GM20000 (cell line): ENCODE results near the gene ZG16.

Experiments used
- DNase-seq: peaks from one replicate; pipeline ENCODE4 v3.0.0; 2012; ENCODE audit warnings: low spot score
- TF ChIP-seq, protein P1 (sequence below): IDR thresholded peaks from 2 replicates; pipeline ENCODE4 v1.5.1; 2012; ENCODE audit warnings: mild to moderate bottlenecking, control low read depth; ENCODE audit errors: extremely low read depth, missing control alignments

The ZG16 gene

DNA sequence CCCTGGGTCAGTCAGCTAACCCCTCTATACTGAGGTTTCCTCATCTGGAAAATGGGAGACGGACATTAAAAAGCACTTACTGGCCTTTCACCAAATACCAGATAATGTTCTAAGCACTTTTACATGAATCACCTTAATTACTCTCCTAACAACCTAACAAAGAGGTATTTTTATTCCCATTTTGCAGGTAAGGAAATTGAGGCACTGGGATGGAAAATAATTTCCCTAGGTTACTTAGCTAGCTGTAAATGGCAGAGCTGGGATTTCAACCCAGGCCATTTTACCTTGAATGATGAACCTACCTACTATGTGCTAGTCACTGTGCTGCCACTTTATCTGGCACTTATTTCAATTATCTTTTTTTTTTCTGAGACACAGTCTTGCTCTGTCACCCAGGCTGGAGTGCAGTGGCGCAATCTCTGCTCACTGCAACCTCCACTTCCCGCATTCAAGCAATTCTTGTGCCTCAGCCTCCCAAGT lies 16.2 kb downstream of the ZG16 start:
- TF ChIP-seq, protein P1, sequence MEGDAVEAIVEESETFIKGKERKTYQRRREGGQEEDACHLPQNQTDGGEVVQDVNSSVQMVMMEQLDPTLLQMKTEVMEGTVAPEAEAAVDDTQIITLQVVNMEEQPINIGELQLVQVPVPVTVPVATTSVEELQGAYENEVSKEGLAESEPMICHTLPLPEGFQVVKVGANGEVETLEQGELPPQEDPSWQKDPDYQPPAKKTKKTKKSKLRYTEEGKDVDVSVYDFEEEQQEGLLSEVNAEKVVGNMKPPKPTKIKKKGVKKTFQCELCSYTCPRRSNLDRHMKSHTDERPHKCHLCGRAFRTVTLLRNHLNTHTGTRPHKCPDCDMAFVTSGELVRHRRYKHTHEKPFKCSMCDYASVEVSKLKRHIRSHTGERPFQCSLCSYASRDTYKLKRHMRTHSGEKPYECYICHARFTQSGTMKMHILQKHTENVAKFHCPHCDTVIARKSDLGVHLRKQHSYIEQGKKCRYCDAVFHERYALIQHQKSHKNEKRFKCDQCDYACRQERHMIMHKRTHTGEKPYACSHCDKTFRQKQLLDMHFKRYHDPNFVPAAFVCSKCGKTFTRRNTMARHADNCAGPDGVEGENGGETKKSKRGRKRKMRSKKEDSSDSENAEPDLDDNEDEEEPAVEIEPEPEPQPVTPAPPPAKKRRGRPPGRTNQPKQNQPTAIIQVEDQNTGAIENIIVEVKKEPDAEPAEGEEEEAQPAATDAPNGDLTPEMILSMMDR, result no peak

DNA sequence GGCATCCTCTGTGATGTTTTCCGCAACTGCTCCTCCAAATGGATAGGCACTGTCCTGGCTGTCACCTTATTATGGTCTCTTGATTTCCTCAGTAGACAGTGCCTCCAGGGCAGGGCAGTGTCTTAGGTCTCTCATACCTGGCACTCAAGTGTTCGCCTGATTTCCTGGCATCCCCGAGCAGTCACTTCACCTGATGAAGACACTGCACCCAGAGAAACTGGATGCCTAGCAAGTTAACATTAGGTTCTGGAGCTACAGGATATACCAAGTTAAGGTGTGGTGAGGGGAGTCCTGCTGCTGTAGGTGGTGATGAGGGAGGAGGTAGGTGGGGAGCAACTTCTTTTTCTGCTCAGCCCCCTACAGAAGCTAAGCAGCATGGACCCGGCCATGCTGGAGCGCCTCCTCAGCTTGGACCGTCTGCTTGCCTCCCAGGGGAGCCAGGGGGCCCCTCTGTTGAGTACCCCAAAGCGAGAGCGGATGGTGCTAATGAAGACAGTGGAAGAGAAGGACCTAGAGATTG lies 24.4 kb downstream of the ZG16 start:
- no peak for DNase-seq
- TF ChIP-seq, protein P1, result no peak

More for the DNA sequence above, 16.2 kb downstream of the ZG16 start:
- no peak for DNase-seq

DNA sequence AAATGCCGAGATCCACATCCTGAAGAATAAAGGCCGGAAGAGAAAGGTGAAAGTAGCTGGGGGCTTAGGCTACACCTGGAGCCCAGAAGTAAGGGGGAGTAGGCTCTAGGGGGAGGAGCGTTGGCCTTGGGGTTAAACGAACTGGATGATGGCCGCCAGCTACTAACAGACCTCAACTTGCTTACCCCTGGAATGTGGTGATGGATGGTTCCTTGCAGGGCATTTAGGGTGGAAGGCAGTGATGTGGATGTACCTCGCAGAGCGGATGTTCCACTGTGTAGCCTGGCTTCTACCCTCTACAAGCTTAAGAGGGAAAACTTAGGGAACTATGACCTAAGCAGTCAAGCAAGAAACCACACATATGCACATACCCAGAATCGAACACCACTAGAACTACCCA lies 26.0 kb downstream of the ZG16 start:
- DNase-seq, result no peak
- TF ChIP-seq, protein P1, result no peak

DNA sequence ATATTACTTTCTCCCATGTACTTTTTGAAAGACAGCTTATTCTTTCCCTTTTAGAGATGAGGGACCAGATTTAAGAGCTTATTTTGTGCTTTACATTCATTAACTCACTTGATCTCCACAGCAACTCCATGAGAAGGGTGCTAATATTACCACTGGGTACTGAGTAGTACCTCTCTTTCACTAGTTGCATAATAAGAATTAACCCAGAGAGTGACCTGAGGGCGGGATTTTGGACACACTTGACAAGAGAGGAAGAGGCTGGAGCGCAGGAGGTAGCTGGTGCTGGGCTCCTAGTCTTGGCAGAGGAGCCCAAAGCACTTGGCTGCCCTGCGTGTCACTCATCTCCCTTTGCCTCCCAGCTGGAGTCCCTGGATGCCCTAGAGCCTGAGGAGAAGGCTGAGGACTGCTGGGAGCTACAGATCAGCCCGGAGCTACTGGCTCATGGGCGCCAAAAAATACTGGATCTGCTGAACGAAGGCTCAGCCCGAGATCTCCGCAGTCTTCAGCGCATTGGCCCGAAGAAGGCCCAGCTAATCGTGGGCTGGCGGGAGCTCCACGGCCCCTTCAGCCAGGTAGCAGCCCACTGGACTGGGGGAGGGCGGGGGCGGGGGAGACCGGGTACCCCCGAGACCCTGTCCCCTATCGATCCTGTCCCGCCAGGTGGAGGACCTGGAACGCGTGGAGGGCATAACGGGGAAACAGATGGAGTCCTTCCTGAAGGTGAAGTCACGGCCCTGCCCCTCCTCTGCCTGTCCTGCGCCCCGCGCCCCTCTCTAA lies 26.6 kb downstream of the ZG16 start:
- TF ChIP-seq, protein P1, result no peak
- DNase-seq, result no peak

DNA sequence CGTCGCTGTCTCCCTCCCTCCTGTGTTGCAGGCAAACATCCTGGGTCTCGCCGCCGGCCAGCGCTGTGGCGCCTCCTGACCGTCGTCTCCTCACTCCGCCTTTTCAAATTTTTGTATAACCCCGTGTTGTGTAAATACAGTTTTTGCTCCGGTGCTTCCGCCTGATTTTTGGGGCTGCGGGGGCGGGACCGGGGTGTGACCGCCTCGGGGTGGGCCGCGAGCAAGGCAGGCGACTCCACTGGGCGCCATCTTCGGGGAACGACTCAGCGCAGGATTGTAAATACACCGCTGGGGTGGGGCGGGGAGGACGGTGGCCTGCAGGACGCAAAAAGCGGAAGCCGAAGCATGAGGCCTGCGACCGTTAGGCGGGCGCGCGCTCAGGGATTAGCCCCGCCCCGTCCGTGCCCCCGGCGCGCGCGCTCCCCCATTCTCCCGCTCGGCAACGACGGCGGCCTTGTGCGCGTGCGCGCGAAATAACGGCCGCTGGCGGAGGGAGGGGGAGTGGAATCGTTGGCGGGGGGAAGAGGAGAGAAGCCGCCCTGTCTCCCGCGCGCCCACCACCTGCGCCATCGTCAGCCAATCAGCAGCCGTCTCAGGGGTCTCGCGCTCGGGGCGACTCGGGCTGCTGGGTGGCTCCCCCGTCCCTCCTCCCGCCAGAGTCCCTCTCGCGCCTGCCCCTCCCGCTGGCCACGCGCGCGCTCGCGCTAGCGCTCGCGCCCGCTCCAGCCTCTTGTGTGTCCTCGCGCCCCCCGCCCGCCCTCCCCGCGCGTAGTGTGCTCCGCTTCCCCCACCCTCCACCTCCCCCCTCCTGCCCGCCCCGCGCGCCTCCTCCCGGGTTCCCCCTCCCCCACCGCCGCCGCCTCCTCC lies 27.4 kb downstream of the ZG16 start:
- DNase-seq, result peak; percentile 95
- TF ChIP-seq, protein P1, result no peak

DNA sequence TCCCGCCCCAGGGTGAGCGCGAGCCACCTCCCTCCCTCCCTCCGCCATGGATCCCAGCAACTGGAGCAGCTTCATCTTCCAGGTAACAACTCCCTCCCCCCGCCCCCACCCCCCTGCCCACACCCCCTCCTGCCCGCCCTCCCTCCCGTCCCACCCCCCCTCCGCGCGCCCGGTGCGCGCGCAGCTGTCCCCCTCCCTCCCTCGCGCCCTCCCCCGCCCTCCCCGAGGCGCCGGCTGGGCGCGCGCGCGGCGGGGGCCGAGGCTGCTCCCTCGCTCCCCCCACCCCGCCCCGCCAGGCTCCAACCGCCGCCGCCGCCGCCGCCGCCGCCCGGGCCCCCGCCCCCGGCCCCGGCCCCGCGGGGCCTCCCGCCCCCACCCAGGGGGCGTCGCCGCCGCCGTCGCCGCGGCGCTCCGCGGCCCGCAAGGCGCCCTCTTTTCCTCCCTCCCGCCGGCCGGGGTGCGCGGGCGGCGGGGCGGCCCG lies 28.1 kb downstream of the ZG16 start, which contains the start of gene MAZ:
MAZ (plus strand) TSS at position 431 of the 481 bp plus-strand sequence. CDS start 173 bp downstream, outside the sequence.
- peak; percentile 92 for DNase-seq
- TF ChIP-seq, protein P1, result no peak
